ENCODE measurements around the gene EMP3. TPM values are rescaled to one million over a fixed set of nuclear protein-coding genes. Genes with fewer than 3 reads are reported as not detected.

Gene EMP3
- total and polyA plus RNA-seq, 2 of the 13 experiments (the other 11 are each of a cell fraction or from before 2014, with no cell fraction given), result 2.2 to 7.8 TPM

DNA sequence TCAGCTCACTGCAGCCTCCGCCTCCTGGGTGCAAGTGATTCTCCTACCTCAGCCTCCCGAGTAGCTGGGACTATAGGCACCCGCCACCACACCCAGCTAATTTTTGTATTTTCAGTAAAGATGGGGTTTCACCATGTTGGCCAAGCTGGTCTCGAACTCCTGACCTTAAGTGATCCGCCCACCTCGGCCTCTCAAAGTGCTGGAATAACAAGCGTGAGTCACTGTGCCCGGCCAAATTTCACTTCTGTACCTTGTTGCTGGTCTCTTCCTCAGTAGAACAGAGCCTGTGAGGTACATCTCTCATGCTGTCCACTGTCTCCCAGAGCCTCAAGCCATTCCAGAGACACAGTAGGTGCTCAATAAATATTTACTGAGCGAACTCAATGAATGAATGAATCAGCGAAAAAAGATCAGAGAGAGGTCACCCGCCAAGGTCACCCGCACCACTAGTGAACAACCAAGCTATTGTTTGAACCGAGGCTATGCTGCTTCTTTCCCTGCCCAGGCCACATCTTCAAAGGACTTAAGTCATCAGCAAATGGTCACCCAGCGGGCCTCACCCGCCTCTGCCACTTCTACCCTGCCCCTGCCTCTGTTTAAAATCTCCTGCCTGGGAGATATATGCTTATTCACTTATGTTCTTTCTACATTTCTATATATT, 29.1 kb downstream of the EMP3 start (continued):
- TF ChIP-seq, protein P1, sequence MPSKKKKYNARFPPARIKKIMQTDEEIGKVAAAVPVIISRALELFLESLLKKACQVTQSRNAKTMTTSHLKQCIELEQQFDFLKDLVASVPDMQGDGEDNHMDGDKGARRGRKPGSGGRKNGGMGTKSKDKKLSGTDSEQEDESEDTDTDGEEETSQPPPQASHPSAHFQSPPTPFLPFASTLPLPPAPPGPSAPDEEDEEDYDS (CRISPR knock-in tag; IDR thresholded peaks at IDR 0.05), result peak; percentile 36; the same call in 1 of the 2 replicates
- TF ChIP-seq ZFY (CRISPR knock-in tag; IDR thresholded peaks at IDR 0.05) (no peak), RFX5 (IDR thresholded peaks at IDR 0.05; ENCODE audit: low read depth, low read length) (peak; percentile 7; the same call in 1 of the 2 replicates), ZBTB7A (CRISPR knock-in tag; IDR thresholded peaks at IDR 0.05) (no peak), NFIC (IDR thresholded peaks at IDR 0.05; ENCODE audit: low read length) (peak; percentile 82; the same call in 1 of the 2 replicates), ZNF792 (CRISPR knock-in tag; IDR thresholded peaks at IDR 0.05) (peak; percentile 88), ZNF292 (CRISPR knock-in tag; IDR thresholded peaks at IDR 0.05; ENCODE audit: borderline replicate concordance, low read depth) (peak; percentile 78), ZNF501 (CRISPR knock-in tag; IDR thresholded peaks at IDR 0.05) (peak; percentile 59; the same call in 1 of the 2 replicates), BCL6 (CRISPR knock-in tag; IDR thresholded peaks at IDR 0.05) (peak; percentile 70), CHD4 (IDR thresholded peaks at IDR 0.05; ENCODE audit: borderline replicate concordance, low read length) (0 out of 2 replicates have a peak, but pooled peaks have one; percentile 38), ZNF33B (CRISPR knock-in tag; IDR thresholded peaks at IDR 0.05) (0 out of 2 replicates have a peak, but pooled peaks have one; percentile 49), ZNF124 (CRISPR knock-in tag; IDR thresholded peaks at IDR 0.05) (peak; percentile 29; the same call in 1 of the 2 replicates)
- TF ChIP-seq, protein P2, sequence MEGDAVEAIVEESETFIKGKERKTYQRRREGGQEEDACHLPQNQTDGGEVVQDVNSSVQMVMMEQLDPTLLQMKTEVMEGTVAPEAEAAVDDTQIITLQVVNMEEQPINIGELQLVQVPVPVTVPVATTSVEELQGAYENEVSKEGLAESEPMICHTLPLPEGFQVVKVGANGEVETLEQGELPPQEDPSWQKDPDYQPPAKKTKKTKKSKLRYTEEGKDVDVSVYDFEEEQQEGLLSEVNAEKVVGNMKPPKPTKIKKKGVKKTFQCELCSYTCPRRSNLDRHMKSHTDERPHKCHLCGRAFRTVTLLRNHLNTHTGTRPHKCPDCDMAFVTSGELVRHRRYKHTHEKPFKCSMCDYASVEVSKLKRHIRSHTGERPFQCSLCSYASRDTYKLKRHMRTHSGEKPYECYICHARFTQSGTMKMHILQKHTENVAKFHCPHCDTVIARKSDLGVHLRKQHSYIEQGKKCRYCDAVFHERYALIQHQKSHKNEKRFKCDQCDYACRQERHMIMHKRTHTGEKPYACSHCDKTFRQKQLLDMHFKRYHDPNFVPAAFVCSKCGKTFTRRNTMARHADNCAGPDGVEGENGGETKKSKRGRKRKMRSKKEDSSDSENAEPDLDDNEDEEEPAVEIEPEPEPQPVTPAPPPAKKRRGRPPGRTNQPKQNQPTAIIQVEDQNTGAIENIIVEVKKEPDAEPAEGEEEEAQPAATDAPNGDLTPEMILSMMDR (CRISPR knock-in tag; IDR thresholded peaks at IDR 0.05), result peak; percentile 15; the same call in 1 of the 2 replicates
- TF ChIP-seq, protein P3, sequence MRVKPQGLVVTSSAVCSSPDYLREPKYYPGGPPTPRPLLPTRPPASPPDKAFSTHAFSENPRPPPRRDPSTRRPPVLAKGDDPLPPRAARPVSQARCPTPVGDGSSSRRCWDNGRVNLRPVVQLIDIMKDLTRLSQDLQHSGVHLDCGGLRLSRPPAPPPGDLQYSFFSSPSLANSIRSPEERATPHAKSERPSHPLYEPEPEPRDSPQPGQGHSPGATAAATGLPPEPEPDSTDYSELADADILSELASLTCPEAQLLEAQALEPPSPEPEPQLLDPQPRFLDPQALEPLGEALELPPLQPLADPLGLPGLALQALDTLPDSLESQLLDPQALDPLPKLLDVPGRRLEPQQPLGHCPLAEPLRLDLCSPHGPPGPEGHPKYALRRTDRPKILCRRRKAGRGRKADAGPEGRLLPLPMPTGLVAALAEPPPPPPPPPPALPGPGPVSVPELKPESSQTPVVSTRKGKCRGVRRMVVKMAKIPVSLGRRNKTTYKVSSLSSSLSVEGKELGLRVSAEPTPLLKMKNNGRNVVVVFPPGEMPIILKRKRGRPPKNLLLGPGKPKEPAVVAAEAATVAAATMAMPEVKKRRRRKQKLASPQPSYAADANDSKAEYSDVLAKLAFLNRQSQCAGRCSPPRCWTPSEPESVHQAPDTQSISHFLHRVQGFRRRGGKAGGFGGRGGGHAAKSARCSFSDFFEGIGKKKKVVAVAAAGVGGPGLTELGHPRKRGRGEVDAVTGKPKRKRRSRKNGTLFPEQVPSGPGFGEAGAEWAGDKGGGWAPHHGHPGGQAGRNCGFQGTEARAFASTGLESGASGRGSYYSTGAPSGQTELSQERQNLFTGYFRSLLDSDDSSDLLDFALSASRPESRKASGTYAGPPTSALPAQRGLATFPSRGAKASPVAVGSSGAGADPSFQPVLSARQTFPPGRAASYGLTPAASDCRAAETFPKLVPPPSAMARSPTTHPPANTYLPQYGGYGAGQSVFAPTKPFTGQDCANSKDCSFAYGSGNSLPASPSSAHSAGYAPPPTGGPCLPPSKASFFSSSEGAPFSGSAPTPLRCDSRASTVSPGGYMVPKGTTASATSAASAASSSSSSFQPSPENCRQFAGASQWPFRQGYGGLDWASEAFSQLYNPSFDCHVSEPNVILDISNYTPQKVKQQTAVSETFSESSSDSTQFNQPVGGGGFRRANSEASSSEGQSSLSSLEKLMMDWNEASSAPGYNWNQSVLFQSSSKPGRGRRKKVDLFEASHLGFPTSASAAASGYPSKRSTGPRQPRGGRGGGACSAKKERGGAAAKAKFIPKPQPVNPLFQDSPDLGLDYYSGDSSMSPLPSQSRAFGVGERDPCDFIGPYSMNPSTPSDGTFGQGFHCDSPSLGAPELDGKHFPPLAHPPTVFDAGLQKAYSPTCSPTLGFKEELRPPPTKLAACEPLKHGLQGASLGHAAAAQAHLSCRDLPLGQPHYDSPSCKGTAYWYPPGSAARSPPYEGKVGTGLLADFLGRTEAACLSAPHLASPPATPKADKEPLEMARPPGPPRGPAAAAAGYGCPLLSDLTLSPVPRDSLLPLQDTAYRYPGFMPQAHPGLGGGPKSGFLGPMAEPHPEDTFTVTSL (CRISPR knock-in tag; IDR thresholded peaks at IDR 0.05; ENCODE audit: borderline replicate concordance), result peak; percentile 88
- TF ChIP-seq, protein P4, sequence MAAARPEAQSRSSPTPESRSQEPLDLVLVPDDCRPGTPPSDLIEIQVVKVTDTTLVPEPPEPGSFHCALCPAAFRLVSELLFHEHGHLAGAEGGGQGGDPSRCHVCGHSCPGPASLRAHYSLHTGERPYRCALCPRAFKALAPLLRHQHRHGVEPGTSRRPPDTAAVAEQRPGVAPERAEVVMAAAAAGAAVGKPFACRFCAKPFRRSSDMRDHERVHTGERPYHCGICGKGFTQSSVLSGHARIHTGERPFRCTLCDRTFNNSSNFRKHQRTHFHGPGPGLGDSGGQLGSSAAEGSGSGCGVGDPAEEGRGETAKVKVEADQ (CRISPR knock-in tag; IDR thresholded peaks at IDR 0.05; ENCODE audit: borderline replicate concordance), result peak; percentile 75; the same call in 1 of the 2 replicates
- TF ChIP-seq, protein P5, sequence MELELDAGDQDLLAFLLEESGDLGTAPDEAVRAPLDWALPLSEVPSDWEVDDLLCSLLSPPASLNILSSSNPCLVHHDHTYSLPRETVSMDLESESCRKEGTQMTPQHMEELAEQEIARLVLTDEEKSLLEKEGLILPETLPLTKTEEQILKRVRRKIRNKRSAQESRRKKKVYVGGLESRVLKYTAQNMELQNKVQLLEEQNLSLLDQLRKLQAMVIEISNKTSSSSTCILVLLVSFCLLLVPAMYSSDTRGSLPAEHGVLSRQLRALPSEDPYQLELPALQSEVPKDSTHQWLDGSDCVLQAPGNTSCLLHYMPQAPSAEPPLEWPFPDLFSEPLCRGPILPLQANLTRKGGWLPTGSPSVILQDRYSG (CRISPR knock-in tag; IDR thresholded peaks at IDR 0.05), result no peak
- TF ChIP-seq, protein P6, sequence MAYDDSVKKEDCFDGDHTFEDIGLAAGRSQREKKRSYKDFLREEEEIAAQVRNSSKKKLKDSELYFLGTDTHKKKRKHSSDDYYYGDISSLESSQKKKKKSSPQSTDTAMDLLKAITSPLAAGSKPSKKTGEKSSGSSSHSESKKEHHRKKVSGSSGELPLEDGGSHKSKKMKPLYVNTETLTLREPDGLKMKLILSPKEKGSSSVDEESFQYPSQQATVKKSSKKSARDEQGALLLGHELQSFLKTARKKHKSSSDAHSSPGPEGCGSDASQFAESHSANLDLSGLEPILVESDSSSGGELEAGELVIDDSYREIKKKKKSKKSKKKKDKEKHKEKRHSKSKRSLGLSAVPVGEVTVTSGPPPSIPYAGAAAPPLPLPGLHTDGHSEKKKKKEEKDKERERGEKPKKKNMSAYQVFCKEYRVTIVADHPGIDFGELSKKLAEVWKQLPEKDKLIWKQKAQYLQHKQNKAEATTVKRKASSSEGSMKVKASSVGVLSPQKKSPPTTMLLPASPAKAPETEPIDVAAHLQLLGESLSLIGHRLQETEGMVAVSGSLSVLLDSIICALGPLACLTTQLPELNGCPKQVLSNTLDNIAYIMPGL (CRISPR knock-in tag; IDR thresholded peaks at IDR 0.05; ENCODE audit: borderline replicate concordance in 1 of 2, low read depth in 1 of 2), result peak in 1 of 2 experiments; percentile 48; a peak in 1 of 4 replicates
